ENCODE measurements around the gene TMEM161B.
"Not testable (repeated sequence)": the region's sequence is repeated elsewhere in the genome, so short reads cannot be mapped to it uniquely, and the experiment has no call there.

Gene TMEM161B

GRCh38 chr5:88250010-88250409 lies 18.6 kb downstream of the TMEM161B start:
- no peak for TF ChIP-seq CTCF (IDR thresholded peaks at IDR 0.05; ENCODE audit: low read depth, low read length, missing control alignments)
- no peak overlapping the region for H3K4me3 ChIP-seq (ENCODE audit: low read depth, low read length)
- no peak for DNase-seq (ENCODE audit: low read depth)

- TF ChIP-seq CTCF (IDR thresholded peaks at IDR 0.05; ENCODE audit: low read depth, low read length, missing control alignments), result no peak
- H3K4me3 ChIP-seq (ENCODE audit: low read depth, low read length), result no peak overlapping the region
- DNase-seq (ENCODE audit: low read depth), result no peak
Observed at GRCh38 chr5:88248743-88249540, 19.7 kb downstream of the TMEM161B start.

- no peak for DNase-seq (ENCODE audit: low read depth)
- no peak overlapping the region for H3K4me3 ChIP-seq (ENCODE audit: low read depth, low read length)
- TF ChIP-seq CTCF (IDR thresholded peaks at IDR 0.05; ENCODE audit: low read depth, low read length, missing control alignments), result no peak
Observed at GRCh38 chr5:88248094-88248493, 20.6 kb downstream of the TMEM161B start.

GRCh38 chr5:88245893-88246244 lies 22.8 kb downstream of the TMEM161B start:
- H3K4me3 ChIP-seq (ENCODE audit: low read depth, low read length), result no peak overlapping the region
- no peak for DNase-seq (ENCODE audit: low read depth)
- no peak for TF ChIP-seq CTCF (IDR thresholded peaks at IDR 0.05; ENCODE audit: low read depth, low read length, missing control alignments)

- TF ChIP-seq CTCF (IDR thresholded peaks at IDR 0.05; ENCODE audit: low read depth, low read length, missing control alignments), result no peak
- no peak overlapping the region for H3K4me3 ChIP-seq (ENCODE audit: low read depth, low read length)
- DNase-seq (ENCODE audit: low read depth), result no peak
Observed at GRCh38 chr5:88245241-88245892, 23.3 kb downstream of the TMEM161B start.

- H3K4me3 ChIP-seq (ENCODE audit: low read depth, low read length), result no peak overlapping the region
- no peak for TF ChIP-seq CTCF (IDR thresholded peaks at IDR 0.05; ENCODE audit: low read depth, low read length, missing control alignments)
- DNase-seq (ENCODE audit: low read depth), result no peak
Observed at GRCh38 chr5:88244686-88245085, 24.0 kb downstream of the TMEM161B start.

GRCh38 chr5:88243493-88243892 lies 25.2 kb downstream of the TMEM161B start:
- not testable (repeated sequence) for DNase-seq (ENCODE audit: low read depth); H3K4me3 ChIP-seq (ENCODE audit: low read depth, low read length)
